Measurements from ENCODE around the gene CAB39.
A peak's percentile ranks its signal among the peaks of the same experiment; 100 is the strongest.
"Not testable (repeated sequence)": the region's sequence is repeated elsewhere in the genome, so short reads cannot be mapped to it uniquely, and the experiment has no call there.

The CAB39 gene

GRCh38 chr2:230715201-230715600 is 2.6 kb downstream of the CAB39 start:
- no peak for DNase-seq

DNA sequence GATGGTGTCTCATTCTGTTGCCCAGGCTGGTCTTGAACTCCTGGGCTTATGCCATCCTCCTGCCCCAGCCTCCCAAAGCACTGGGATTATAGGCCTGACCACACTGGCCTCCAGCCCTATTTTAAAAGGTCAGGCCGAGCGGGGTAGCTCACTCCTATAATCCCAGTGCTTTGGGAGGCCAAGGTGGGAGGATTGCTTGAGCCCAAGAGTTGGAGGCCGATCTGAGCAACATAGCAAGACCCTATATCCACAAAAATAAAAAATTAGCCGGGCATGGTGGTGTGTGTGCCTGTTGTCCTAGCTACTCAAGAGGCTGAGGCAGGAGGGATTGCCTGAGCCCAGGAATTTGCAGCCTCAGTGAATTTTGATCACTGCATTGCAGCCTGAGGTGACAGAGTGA is 3.9 kb downstream of the CAB39 start:
- no peak for DNase-seq

DNA sequence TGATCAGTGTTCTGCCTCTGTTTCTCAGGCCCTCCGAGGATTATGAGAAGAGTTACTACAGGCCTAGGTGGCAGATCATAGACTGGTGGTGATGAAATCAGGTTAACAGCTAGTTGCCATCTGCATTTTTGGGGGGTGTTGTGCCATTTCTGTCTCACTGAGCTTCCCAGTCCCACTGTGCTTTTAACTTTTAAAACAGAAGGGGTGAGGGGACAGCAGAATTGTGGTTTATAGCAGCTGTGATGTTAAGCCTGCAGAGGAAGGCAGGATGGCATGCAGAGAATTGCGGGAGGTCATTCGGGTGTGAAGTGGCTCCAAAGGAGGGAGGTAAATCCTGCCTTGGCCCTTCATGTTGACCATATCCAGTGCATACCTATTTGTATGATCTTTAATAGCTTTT is 5.0 kb downstream of the CAB39 start:
- no peak for DNase-seq

DNA sequence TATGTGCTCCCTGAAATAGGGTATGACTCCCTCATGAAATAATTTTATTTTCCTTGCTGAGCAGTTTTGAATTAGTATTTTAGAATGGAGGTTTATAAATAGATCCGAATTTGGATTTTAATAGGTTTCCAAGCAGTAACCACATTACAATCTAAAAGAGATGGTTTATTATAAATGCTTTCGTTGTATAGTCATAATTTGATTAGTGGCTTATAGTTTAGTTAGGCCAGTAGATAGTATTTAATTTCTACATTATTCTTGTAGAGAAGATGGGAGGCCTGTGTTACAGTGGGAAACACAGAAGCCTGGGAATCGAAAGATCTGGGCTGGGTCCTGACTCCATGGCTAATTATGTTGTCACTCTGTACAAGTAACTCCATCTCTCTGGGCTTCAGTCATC is 6.7 kb downstream of the CAB39 start:
- no peak for DNase-seq

- DNase-seq: no peak
Observed at GRCh38 chr2:230721712-230722111, 9.1 kb downstream of the CAB39 start.

- no peak for DNase-seq
Observed at GRCh38 chr2:230722207-230722885, 9.7 kb downstream of the CAB39 start.

- no peak for DNase-seq
Observed at GRCh38 chr2:230723363-230723762, 10.7 kb downstream of the CAB39 start.

GRCh38 chr2:230724957-230725356 is 12.3 kb downstream of the CAB39 start:
- DNase-seq: not testable (repeated sequence)

- DNase-seq: no peak
Observed at GRCh38 chr2:230731512-230731911, 18.9 kb downstream of the CAB39 start.

- DNase-seq: no peak
Observed at GRCh38 chr2:230732914-230733401, 20.3 kb downstream of the CAB39 start.

GRCh38 chr2:230734247-230735175 is 21.9 kb downstream of the CAB39 start:
- no peak for DNase-seq

GRCh38 chr2:230735884-230736283 is 23.2 kb downstream of the CAB39 start:
- DNase-seq: no peak

- no peak for DNase-seq
Observed at GRCh38 chr2:230737300-230737699, 24.7 kb downstream of the CAB39 start.

- DNase-seq: no peak
Observed at GRCh38 chr2:230737791-230738226, 25.2 kb downstream of the CAB39 start.

DNA sequence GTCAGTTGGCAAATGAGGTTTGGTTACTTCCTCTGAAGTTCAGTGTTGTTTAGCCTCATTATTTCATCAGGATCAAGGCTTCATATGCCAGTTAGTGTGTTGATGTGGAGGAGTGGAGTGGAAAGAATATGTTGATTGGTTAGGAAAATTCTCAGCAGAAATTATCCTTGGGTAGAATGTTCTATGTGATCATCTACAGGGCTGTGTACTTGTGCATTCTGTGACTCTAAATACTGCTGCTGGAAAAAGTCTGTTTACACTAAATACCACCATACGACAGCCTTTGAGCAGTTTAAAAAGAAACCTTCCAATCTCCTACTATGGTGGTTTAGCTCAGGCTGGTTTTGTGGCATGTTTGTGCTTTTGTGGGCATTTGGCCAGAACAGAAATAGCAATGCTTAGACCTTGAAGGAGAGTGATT is 25.8 kb downstream of the CAB39 start:
- peak; percentile 54 for DNase-seq

GRCh38 chr2:230738924-230739323 is 26.3 kb downstream of the CAB39 start:
- no peak for DNase-seq

GRCh38 chr2:230739961-230740360 is 27.3 kb downstream of the CAB39 start:
- DNase-seq: no peak

DNA sequence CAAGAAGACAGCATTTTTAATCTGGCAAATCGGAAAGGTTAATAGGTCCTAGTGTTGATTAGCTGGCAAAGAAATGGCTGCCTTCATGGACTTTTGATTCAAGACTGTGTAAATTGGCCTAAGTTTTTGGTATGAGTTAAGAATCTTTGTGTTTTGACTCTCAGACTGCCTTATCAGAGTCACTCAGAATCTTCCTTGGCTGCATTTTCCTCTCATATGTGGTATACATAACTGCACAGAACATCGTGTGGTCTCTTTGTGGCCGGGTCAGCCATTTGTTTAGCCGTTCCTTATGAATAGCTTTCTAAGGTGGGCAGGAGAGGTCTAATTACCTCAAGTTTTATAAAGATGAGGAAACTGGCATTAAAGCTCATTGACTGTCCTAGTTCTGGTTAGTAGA is 30.1 kb downstream of the CAB39 start:
- DNase-seq: no peak

DNA sequence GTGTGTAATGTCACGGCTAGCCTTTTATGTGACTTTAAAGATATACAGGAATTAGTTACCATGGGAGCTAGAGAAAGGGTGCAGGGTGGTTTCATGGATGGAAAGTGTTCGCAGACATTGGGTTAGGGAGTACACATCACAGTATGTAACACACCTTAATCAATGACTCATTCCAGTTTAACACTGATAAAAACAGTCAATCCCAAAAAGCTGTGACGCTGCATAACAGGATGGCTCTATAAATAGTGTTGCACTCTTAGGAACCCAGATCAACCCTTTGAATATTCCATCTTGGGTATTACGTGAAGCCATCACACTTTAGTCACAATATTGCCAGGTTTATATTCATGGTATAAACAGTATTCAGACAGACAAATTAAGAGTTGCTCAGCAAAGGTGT is 33.6 kb downstream of the CAB39 start:
- no peak for DNase-seq

GRCh38 chr2:230748087-230748486 is 35.4 kb downstream of the CAB39 start:
- DNase-seq: no peak

GRCh38 chr2:230749111-230749510 is 36.5 kb downstream of the CAB39 start:
- DNase-seq: no peak

- no peak for DNase-seq
Observed at GRCh38 chr2:230751062-230751461, 38.4 kb downstream of the CAB39 start.

GRCh38 chr2:230754200-230754599 is 41.6 kb downstream of the CAB39 start:
- DNase-seq: no peak

DNA sequence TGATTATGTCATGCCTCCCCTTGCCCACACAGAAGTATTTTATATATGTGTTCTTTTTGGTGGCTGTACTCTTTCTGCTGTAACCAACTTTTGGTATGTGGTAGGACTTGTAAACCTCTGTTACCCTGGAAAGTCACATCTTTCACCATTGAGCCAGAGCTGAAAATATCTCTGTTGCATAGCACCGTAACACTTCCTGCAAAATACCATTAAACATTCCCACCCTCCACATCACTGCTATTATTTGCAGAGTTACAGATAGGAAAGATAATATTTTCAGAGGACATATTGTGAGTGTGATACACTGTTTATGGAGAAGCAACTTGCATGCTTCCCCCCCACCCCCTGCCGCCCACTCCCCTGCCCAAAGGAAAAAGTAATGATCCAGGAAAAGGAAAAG is 44.8 kb downstream of the CAB39 start:
- DNase-seq: no peak
